Peyer's patch (tissue), 4 donors: ENCODE data around the gene DDX28. TPM values are rescaled to one million over a fixed set of nuclear protein-coding genes. Genes with fewer than 3 reads are reported as not detected.
"Not testable (repeated sequence)": the region's sequence is repeated elsewhere in the genome, so short reads cannot be mapped to it uniquely, and the experiment has no call there.

Source experiments
- DNase-seq, 3 donors: peaks; one replicate each; pipeline ENCODE4 v3.0.0-alpha.2; 2017 to 2019
- H3K27ac ChIP-seq, 4 donors: fragments of 200-600 bp; sonication (generic); one replicate each; pipeline ENCODE4 v1.5.1; 2016 to 2019
- H3K27me3 ChIP-seq, 2 donors: fragments of 200-600 bp; sonication (generic); one replicate each; pipeline ENCODE4 v1.5.1; 2019
- H3K36me3 ChIP-seq, 3 donors: fragments of 200-600 bp; sonication (generic); one replicate each; pipeline ENCODE4 v1.5.1; 2016 to 2019
- H3K4me1 ChIP-seq, 4 donors: fragments of 200-600 bp; sonication (generic); one replicate each; pipeline ENCODE4 v1.5.1; 2016 to 2019
- H3K4me3 ChIP-seq, 4 donors: fragments of 200-600 bp; sonication (generic); 1 replicate in 3 of 4; 2 replicates in 1 of 4; pipeline ENCODE4 v1.5.1; 2016 to 2019; ENCODE audit warnings: mild to moderate bottlenecking in 1 of 4
- H3K9me3 ChIP-seq, 4 donors: fragments of 200-600 bp; sonication (generic); one replicate each; pipeline ENCODE4 v1.5.1; 2016 to 2019; ENCODE audit warnings: mild to moderate bottlenecking in 1 of 4
- CTCF ChIP-seq, 6 experiments: fragments of 450-650 bp in 4 of 6; fragments of 200-600 bp in 2 of 6; sonication (generic) in 1 of 6; IDR thresholded peaks; one replicate each; pipeline ENCODE4 v1.5.1; 2017 to 2019; ENCODE audit warnings: antibody characterized with exemption in 6 of 6, mild to moderate bottlenecking in 3 of 6, moderate library complexity in 1 of 6
- POLR2A ChIP-seq, 2 donors: fragments of 450-650 bp; IDR thresholded peaks; one replicate each; pipeline ENCODE4 v1.5.1; 2017; ENCODE audit warnings: antibody characterized with exemption in 2 of 2, mild to moderate bottlenecking in 2 of 2, moderate library complexity in 2 of 2
- total RNA-seq, 4 donors: library from RNA; depleted of rRNA; stranded (reverse); fragments of >200 nt; gene quantifications; one replicate each; pipeline ENCODE4 v1.1.0, GENCODE V29; 2016

DDX28 gene
- total RNA-seq, 4 donors from 2014 or later, result 3.4 to 6.7 (median 4.1) TPM

- H3K4me1 ChIP-seq, result peaks cover 0 to 25% (median 11%) of the 10 kb centered on the region in 4 donors
- no peak for DNase-seq
- H3K36me3 ChIP-seq, result peaks cover 0 to 7% (median 0%) of the 10 kb centered on the region in 3 donors
- H3K27ac ChIP-seq, result no peak overlapping the region
- H3K4me3 ChIP-seq, result no peak overlapping the region
- H3K9me3 ChIP-seq, result no peaks in the 10 kb centered on the region
- TF ChIP-seq POLR2A (IDR thresholded peaks at IDR 0.05), result no peak
- TF ChIP-seq CTCF (IDR thresholded peaks at IDR 0.05), result no peak
- H3K27me3 ChIP-seq, result no peaks in the 10 kb centered on the region
Observed at GRCh38 chr16:68019167-68019680, 3.8 kb downstream of the DDX28 start.

- no peak for TF ChIP-seq CTCF (IDR thresholded peaks at IDR 0.05)
- TF ChIP-seq POLR2A (IDR thresholded peaks at IDR 0.05), result no peak
- Histone ChIP-seq H3K36me3 (no peaks in the 10 kb centered on the region), H3K4me1 (no peaks in the 10 kb centered on the region), H3K27ac (no peak within 1 kb of the TSS), H3K9me3 (no peaks in the 10 kb centered on the region), H3K4me3 (no peak within 1 kb of the TSS), H3K27me3 (no peaks in the 10 kb centered on the region)
- no peak for DNase-seq
Observed at GRCh38 chr16:68015681-68016080, 7.4 kb downstream of the DDX28 start, which contains the start of gene DPEP2NB. Gene DPEP2NB, minus strand, starts transcription at chr16:68015911. Its CDS starts 141 bp downstream, at chr16:68015770.

GRCh38 chr16:68013440-68013839, 9.6 kb downstream of the DDX28 start:
- no peaks in the 10 kb centered on the region for H3K4me1 ChIP-seq
- TF ChIP-seq CTCF (IDR thresholded peaks at IDR 0.05) (no peak), POLR2A (IDR thresholded peaks at IDR 0.05) (no peak)
- H3K36me3 ChIP-seq, result no peaks in the 10 kb centered on the region
- H3K27me3 ChIP-seq, result no peaks in the 10 kb centered on the region
- H3K9me3 ChIP-seq, result no peaks in the 10 kb centered on the region
- no peak for DNase-seq
- no peak overlapping the region for H3K4me3 ChIP-seq
- H3K27ac ChIP-seq, result no peak overlapping the region

GRCh38 chr16:68009872-68010271, 13.2 kb downstream of the DDX28 start:
- not testable (repeated sequence) for DNase-seq, H3K4me3 ChIP-seq, H3K27ac ChIP-seq

GRCh38 chr16:68009157-68009735, 13.8 kb downstream of the DDX28 start:
- Histone ChIP-seq H3K27me3 (no peaks in the 10 kb centered on the region), H3K36me3 (no peaks in the 10 kb centered on the region), H3K4me3 (no peak overlapping the region), H3K4me1 (peaks cover 0 to 18% (median 3%) of the 10 kb centered on the region in 4 donors), H3K27ac (no peak overlapping the region), H3K9me3 (no peaks in the 10 kb centered on the region)
- no peak for DNase-seq
- no peak for TF ChIP-seq POLR2A (IDR thresholded peaks at IDR 0.05)

More at GRCh38 chr16:68009872-68010271, 13.2 kb downstream of the DDX28 start:
- H3K36me3 ChIP-seq, H3K9me3 ChIP-seq, H3K27me3 ChIP-seq: not testable (repeated sequence)
- H3K4me1 ChIP-seq, result peaks cover 0 to 18% (median 3%) of the 10 kb centered on the region in 4 donors

GRCh38 chr16:68005786-68006286, 17.2 kb downstream of the DDX28 start:
- Histone ChIP-seq H3K27me3 (no peaks in the 10 kb centered on the region), H3K9me3 (no peaks in the 10 kb centered on the region), H3K4me1 (peaks cover 0 to 18% (median 3%) of the 10 kb centered on the region in 4 donors), H3K27ac (peak overlapping the region; percentile 66 to 85 (median 74)), H3K36me3 (no peaks in the 10 kb centered on the region), H3K4me3 (no peak overlapping the region)
- peak in 2 of 3 donors; percentile 78 to 88 for DNase-seq
- no peak for TF ChIP-seq POLR2A (IDR thresholded peaks at IDR 0.05)
- no peak for TF ChIP-seq CTCF (IDR thresholded peaks at IDR 0.05)
